Adrenal gland (tissue), 12 donors: ENCODE data around the gene RAPGEF3. TPM values are rescaled to one million over a fixed set of nuclear protein-coding genes. Genes with fewer than 3 reads are reported as not detected.

Experiments
- DNase-seq, 7 donors: peaks; one replicate each; pipeline ENCODE4 v3.0.0-alpha.2; 2019 to 2020
- H3K27ac ChIP-seq, 5 donors: fragments of 200-600 bp; sonication (generic) in 4 of 5; 1 replicate in 3 of 5; 2 replicates in 2 of 5; pipeline versions ENCODE4 v1.5.1 to v1.8.0; 2016 to 2020; ENCODE audit warnings: mild to moderate bottlenecking in 1 of 5
- H3K27me3 ChIP-seq: fragments of 200-600 bp; 2 replicates; pipeline ENCODE4 v1.8.0; 2021
- H3K36me3 ChIP-seq, 2 donors: fragments of 200-600 bp; replicated peaks in 1 of 2; 1 replicate in 1 of 2; 2 replicates in 1 of 2; pipeline versions ENCODE4 v1.5.1 to v1.8.0; 2018 to 2022
- H3K4me1 ChIP-seq, 2 donors: fragments of 200-600 bp; replicated peaks in 1 of 2; 1 replicate in 1 of 2; 2 replicates in 1 of 2; pipeline versions ENCODE4 v1.5.1 to v1.8.0; 2018 to 2021
- H3K4me3 ChIP-seq, 4 donors: fragments of 200-600 bp; sonication (generic) in 3 of 4; one replicate each; pipeline ENCODE4 v1.5.1; 2016 to 2018
- H3K9me3 ChIP-seq, 3 donors: fragments of 200-600 bp; sonication (generic) in 1 of 3; replicated peaks in 1 of 3; 1 replicate in 2 of 3; 2 replicates in 1 of 3; pipeline versions ENCODE4 v1.5.1 to v1.8.0; 2016 to 2021
- POLR2A ChIP-seq, 2 donors: fragments of 450-650 bp; IDR thresholded peaks; one replicate each; pipeline ENCODE4 v1.6.1; 2017; ENCODE audit warnings: antibody characterized with exemption in 2 of 2, mild to moderate bottlenecking in 2 of 2, moderate library complexity in 1 of 2
- WGBS, 4 donors: extraction: QIAGEN DNeasy Blood & Tissue Kit in 2 of 4; methylation state at CpG; one replicate each; pipeline versions ENCODE4 v1.1.5 to v1.1.7; 2013 to 2017; 5-methylcytosine and 5-hydroxymethylcytosine counted together
- intact Hi-C, 2 donors: fragments of 100-400 bp; cut with DNase I; formaldehyde crosslinking; loops; one replicate each; pipeline versions ENCODE4 v1.14.1 to v1.15.0; 2022 to 2023
- polyA plus RNA-seq, 3 donors: library from polyadenylated mRNA; stranded (reverse); fragments of 200-250 nt in 2 of 3; fragments of 350-450 nt in 1 of 3; fragmentation: Illumina TruSeq in 1 of 3; extraction: RNeasy Lipid Tissue Mini Kit (QIAGEN cat#74804) in 1 of 3; gene quantifications; one replicate each; pipeline ENCODE4 v1.2.3, GENCODE V29; 2013 to 2014
- total RNA-seq, 9 donors: library from RNA; depleted of rRNA in 4 of 9; stranded (reverse); fragments of >200 nt in 4 of 9; fragments of 120-200 nt in 1 of 9; fragmentation: NEBNext Ultra II Directional in 1 of 9; extraction: Animal tissue kit (Norgen Biotek cat#: 25700) in 1 of 9; gene quantifications; one replicate each; pipeline versions ENCODE4 v1.1.0 to v1.2.4, GENCODE V29; 2013 to 2023
- TF ChIP-seq, protein P1 (sequence below), 6 experiments: fragments of 450-650 bp in 4 of 6; fragments of 200-600 bp in 2 of 6; sonication (generic) in 1 of 6; IDR thresholded peaks; 1 replicate in 5 of 6; 2 replicates in 1 of 6; pipeline versions ENCODE4 v1.5.1 to v1.8.0; 2016 to 2021; ENCODE audit warnings: antibody characterized with exemption in 6 of 6, mild to moderate bottlenecking in 2 of 6, moderate library complexity in 1 of 6
- donor health status: healthy with polysubstance abuse.
- donor health status: Bipolar disorder and iron deficiency.
- donor health status: DM: yes; HTN: yes; CAD: no.
- donor health status: DM: no; HTN: no; CAD: no.
- donor health status: DM: no; HTN: no; CAD: no.
- donor health status: DM: yes; HTN: yes; CAD: no.

RAPGEF3 gene
- total and polyA plus RNA-seq, 12 donors = 1.4 to 69.4 (median 9.3) TPM

DNA sequence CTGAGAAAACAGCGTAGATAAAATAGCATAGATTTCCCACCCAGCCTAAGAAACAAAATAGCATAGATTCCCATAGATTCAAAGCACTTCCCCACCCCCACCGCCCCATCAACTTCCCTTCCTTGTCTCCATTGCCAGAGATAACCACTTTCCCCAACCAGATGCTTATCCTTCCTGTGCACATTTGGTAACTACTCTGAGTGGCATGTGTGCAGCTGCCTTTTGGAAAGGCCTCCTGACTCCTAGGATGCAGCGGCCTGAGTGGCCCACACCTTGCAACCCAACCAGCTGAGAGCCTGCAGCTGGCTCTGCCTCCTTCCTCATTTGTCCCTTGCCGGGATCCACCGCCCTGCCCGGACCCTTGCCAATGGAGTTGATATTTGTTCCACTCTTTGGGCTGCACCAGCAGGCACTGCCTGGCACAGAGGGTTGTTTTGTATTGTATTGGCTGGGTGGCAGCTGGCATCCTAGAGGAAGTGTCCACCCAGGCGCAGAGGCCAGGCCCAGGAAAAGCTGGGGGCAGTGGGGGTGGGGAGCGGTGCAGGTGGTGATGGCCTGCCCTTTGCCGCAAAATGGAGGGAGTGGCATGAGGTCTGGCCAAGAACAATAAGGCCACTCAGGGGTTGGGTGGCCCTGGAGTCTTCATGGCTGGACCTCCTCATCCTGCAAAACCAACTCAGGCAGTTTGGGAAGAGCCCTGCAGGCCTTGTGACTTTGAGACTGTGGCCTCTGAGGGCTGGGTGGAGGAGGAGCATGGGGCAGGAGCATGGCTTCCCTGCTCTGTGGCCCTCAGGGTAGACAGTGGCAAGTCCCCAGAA is 19.3 kb upstream of the RAPGEF3 start:
- Histone ChIP-seq H3K9me3 (no peaks in the 10 kb centered on the region), H3K27me3 (no peaks in the 10 kb centered on the region), H3K4me1 (peaks cover 42 to 63% of the 10 kb centered on the region in 2 donors), H3K4me3 (no peak overlapping the region), H3K36me3 (peaks cover 0 to 12% of the 10 kb centered on the region in 2 donors), H3K27ac (peak overlapping the region in 4 of 5 donors; percentile 24 to 83 (median 66))
- 71 to 81% (median 76%) methylated on average over 6 to 9 of the region's 9 CpGs for WGBS, 4 donors
- DNase-seq = no peak
- no peak for TF ChIP-seq POLR2A (IDR thresholded peaks at IDR 0.05)
- TF ChIP-seq, protein P1, sequence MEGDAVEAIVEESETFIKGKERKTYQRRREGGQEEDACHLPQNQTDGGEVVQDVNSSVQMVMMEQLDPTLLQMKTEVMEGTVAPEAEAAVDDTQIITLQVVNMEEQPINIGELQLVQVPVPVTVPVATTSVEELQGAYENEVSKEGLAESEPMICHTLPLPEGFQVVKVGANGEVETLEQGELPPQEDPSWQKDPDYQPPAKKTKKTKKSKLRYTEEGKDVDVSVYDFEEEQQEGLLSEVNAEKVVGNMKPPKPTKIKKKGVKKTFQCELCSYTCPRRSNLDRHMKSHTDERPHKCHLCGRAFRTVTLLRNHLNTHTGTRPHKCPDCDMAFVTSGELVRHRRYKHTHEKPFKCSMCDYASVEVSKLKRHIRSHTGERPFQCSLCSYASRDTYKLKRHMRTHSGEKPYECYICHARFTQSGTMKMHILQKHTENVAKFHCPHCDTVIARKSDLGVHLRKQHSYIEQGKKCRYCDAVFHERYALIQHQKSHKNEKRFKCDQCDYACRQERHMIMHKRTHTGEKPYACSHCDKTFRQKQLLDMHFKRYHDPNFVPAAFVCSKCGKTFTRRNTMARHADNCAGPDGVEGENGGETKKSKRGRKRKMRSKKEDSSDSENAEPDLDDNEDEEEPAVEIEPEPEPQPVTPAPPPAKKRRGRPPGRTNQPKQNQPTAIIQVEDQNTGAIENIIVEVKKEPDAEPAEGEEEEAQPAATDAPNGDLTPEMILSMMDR (IDR thresholded peaks at IDR 0.05) = no peak
- intact Hi-C loops = loop anchor here in 1 of 2 donors (5.0 kb wide), 1 partner anchor 36 kb away; no protein-coding TSS in a partner anchor

DNA sequence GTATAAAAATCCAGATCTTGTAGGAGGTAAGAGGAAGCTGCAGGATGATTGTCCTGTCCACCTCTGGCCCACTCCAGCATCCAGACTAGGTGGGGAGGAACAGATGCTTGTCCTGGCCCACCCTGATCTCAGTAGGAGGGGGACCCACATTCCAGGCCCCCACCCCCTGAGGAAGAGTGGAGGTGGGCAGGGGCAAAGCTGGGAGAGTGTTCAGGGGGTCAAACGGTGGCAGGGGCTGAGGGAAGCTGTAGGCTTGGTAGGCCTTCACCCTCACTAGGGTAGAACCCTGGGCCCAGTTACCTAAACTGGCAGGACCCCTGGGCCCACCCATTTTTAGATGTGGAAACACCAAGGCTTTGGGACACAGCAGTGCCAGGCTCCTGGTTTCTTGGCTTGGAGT is 18.5 kb upstream of the RAPGEF3 start:
- Histone ChIP-seq H3K27ac (peak overlapping the region; percentile 24 to 83 (median 72)), H3K9me3 (no peaks in the 10 kb centered on the region), H3K4me1 (peaks cover 42 to 63% of the 10 kb centered on the region in 2 donors), H3K4me3 (no peak overlapping the region), H3K36me3 (peaks cover 0 to 6% of the 10 kb centered on the region in 2 donors), H3K27me3 (no peaks in the 10 kb centered on the region)
- 77 to 100% (median 100%) methylated on average over 1 of the region's 1 CpG; no CpG with 5 or more reads in 1 of the 4 donors for WGBS, 4 donors
- intact Hi-C loops = loop anchor here in 1 of 2 donors (5.0 kb wide), 1 partner anchor 35 kb away; no protein-coding TSS in a partner anchor
- TF ChIP-seq POLR2A (IDR thresholded peaks at IDR 0.05) = no peak
- TF ChIP-seq, protein P1 (IDR thresholded peaks at IDR 0.05) = no peak
- no peak for DNase-seq

DNA sequence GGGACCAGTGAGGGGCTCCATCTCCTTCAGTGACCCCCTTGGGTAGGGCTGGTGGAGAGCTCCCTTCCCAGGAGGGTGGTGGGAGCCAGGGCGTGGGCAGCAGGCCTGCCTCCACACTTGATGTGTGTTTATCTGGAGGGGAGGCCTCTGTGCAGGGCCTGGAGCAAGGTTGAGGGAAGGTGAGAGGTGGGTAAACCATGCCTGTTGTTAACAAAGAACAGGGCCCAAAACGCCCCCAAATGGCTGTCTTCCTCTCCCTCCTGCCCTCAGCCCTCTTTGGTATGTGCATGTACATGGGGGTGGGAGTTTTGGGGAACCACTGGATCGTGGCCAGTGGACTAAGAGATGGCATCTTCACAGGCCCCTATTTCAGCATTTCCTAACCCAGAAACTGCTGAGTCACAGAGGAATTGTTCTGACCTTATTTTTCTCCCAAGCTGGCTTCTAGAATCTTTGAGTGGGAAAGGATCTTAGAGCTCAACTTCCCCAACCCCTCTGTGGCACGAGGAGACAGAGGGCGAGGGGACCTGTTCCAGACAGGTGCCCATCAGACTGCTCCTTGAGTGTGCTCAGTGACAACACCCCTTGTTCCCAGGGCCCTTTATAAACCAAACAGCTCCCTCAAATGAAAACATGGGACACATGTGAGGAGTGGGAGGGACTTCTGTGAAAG is 17.9 kb upstream of the RAPGEF3 start:
- TF ChIP-seq, protein P1 (IDR thresholded peaks at IDR 0.05) = no peak
- TF ChIP-seq POLR2A (IDR thresholded peaks at IDR 0.05) = no peak
- no peak overlapping the region for H3K4me3 ChIP-seq
- H3K27ac ChIP-seq = peak overlapping the region; percentile 24 to 83 (median 72)
- H3K36me3 ChIP-seq = peaks cover 0 to 2% of the 10 kb centered on the region in 2 donors
- H3K9me3 ChIP-seq = no peaks in the 10 kb centered on the region
- peaks cover 42 to 63% of the 10 kb centered on the region in 2 donors for H3K4me1 ChIP-seq
- intact Hi-C loops = loop anchor here in 1 of 2 donors (5.0 kb wide), 1 partner anchor 34 kb away; no protein-coding TSS in a partner anchor
- H3K27me3 ChIP-seq = no peaks in the 10 kb centered on the region
- no peak for DNase-seq
- WGBS, 4 donors = 41 to 64% (median 54%) methylated on average over 4 to 5 of the region's 5 CpGs
